T-cell (primary cell): ENCODE data around the gene ADAMTSL4. TPM values are rescaled to one million over a fixed set of nuclear protein-coding genes. Genes with fewer than 3 reads are reported as not detected.

Experiments
- ATAC-seq, 4 experiments: fragments of 200-7000 bp in 3 of 4; fragments of 150-1000 bp in 1 of 4; cut with Tn5 transposase; replicated peaks in 1 of 4; 1 replicate in 3 of 4; 2 replicates in 1 of 4; pipeline ENCODE4 v1.10.0; 2021; ENCODE audit warnings: moderate library complexity in 3 of 4, mild to moderate bottlenecking in 2 of 4, moderate number of reproducible peaks in 1 of 4
- CTCF ChIA-PET, 2 donors: fragments of 300-600 bp; sonication (Branson Sonifier 250); formaldehyde crosslinking; loops; one replicate each; lab custom pipeline; 2022; ENCODE audit warnings: antibody characterized with exemption in 2 of 2; lab: Charles Lee
- POLR2A ChIA-PET, 2 donors: fragments of 300-600 bp; sonication (Branson Sonifier 250); formaldehyde crosslinking; loops; one replicate each; lab custom pipeline; 2022; ENCODE audit warnings: antibody characterized with exemption in 2 of 2; lab: Charles Lee
- DNase-seq, 35 experiments: peaks; one replicate each; pipeline versions ENCODE4 v3.0.0 to v3.0.0-alpha.2; 2013 to 2023
- H3K27ac ChIP-seq: one replicate; pipeline ENCODE4 v1.5.1; 2013; ENCODE audit warnings: low read length
- H3K27me3 ChIP-seq, 2 experiments: replicated peaks in 1 of 2; 1 replicate in 1 of 2; 2 replicates in 1 of 2; pipeline versions ENCODE4 v1.6.1 to v1.7.0; 2013; ENCODE audit warnings: low read length in 1 of 2, mixed read lengths in 1 of 2; ENCODE audit not compliant: control insufficient read depth in 2 of 2, insufficient read depth in 2 of 2; ENCODE audit errors: extremely low read depth in 1 of 2
- H3K36me3 ChIP-seq, 2 donors: 1 replicate in 1 of 2; 2 replicates in 1 of 2; pipeline versions ENCODE4 v1.6.1 to v1.7.0; 2013; ENCODE audit warnings: low read length in 1 of 2; ENCODE audit not compliant: control insufficient read depth in 2 of 2, insufficient read depth in 1 of 2; ENCODE audit errors: extremely low read depth in 1 of 2
- H3K4me1 ChIP-seq, 2 experiments: 1 replicate in 1 of 2; 2 replicates in 1 of 2; pipeline versions ENCODE4 v1.6.1 to v1.7.0; 2013; ENCODE audit warnings: low read length in 2 of 2, mixed read lengths in 1 of 2; ENCODE audit not compliant: insufficient read depth in 2 of 2, control insufficient read depth in 1 of 2; ENCODE audit errors: extremely low read depth in 1 of 2
- H3K4me3 ChIP-seq, 2 donors: 1 replicate in 1 of 2; 2 replicates in 1 of 2; pipeline versions ENCODE4 v1.5.1 to v1.7.0; 2013; ENCODE audit warnings: mild to moderate bottlenecking in 2 of 2, low read length in 1 of 2, moderate library complexity in 1 of 2; ENCODE audit not compliant: control insufficient read depth in 1 of 2; ENCODE audit errors: extremely low read depth in 1 of 2
- H3K9me3 ChIP-seq: 2 replicates; pipeline ENCODE4 v1.7.0; 2013
- H3K27ac Mint-ChIP-seq, 2 donors: one replicate each; pipeline ENCODE4 v1.8.0; 2020 to 2021; ENCODE audit warnings: mild to moderate bottlenecking in 2 of 2, mixed read lengths in 2 of 2
- H3K27me3 Mint-ChIP-seq, 2 donors: one replicate each; pipeline ENCODE4 v1.8.0; 2021 to 2022; ENCODE audit warnings: mixed read lengths in 2 of 2
- H3K36me3 Mint-ChIP-seq: one replicate; pipeline ENCODE4 v1.8.0; 2021; ENCODE audit warnings: mixed read lengths
- H3K4me1 Mint-ChIP-seq, 3 donors: one replicate each; pipeline ENCODE4 v1.8.0; 2020 to 2022; ENCODE audit warnings: mixed read lengths in 3 of 3, mild to moderate bottlenecking in 1 of 3
- H3K4me3 Mint-ChIP-seq, 3 donors: one replicate each; pipeline ENCODE4 v1.8.0; 2020 to 2022; ENCODE audit warnings: mild to moderate bottlenecking in 3 of 3, mixed read lengths in 3 of 3, moderate library complexity in 3 of 3
- H3K9me3 Mint-ChIP-seq, 3 donors: one replicate each; pipeline ENCODE4 v1.8.0; 2020 to 2022; ENCODE audit warnings: mixed read lengths in 3 of 3
- WGBS: methylation state at CpG from one replicate; pipeline ENCODE4 v1.1.5; 2013; ENCODE audit warnings: missing lambda C conversion rate; ENCODE audit not compliant: insufficient coverage; 5-methylcytosine and 5-hydroxymethylcytosine counted together
- total RNA-seq, 35 experiments: library from RNA in 6 of 35; stranded (reverse) in 6 of 35; fragments of 120-200 nt in 1 of 35; gene quantifications; one replicate each; pipeline versions ENCODE4 v1.2.1 to v1.2.4 and lab custom pipeline; 2013 to 2026

ADAMTSL4 gene
- total RNA-seq, 5 donors from 2014 or later (not counting 1 experiment from before 2014, with no cell fraction given), result 0.26 to 0.66 (median 0.49) TPM

- 93% methylated on average over 15 of the region's 17 CpGs for WGBS
Measured at GRCh38 chr1:150511985-150512660, 37.1 kb upstream of the ADAMTSL4 start.

GRCh38 chr1:150512846-150513245 lies 36.4 kb upstream of the ADAMTSL4 start:
- Mint-ChIP-seq H3K4me1 (peaks cover 11 to 25% (median 22%) of the 10 kb centered on the region in 3 donors), H3K36me3 (peaks cover under 1% of the 10 kb centered on the region), H3K9me3 (no peaks in the 10 kb centered on the region), H3K27ac (no peak overlapping the region), H3K4me3 (no peak overlapping the region), H3K27me3 (no peaks in the 10 kb centered on the region)
- Histone ChIP-seq H3K4me3 (no peak overlapping the region), H3K27me3 (no peaks in the 10 kb centered on the region), H3K4me1 (peaks cover 0 to 11% of the 10 kb centered on the region in 2 experiments), H3K9me3 (no peaks in the 10 kb centered on the region), H3K36me3 (no peaks in the 10 kb centered on the region), H3K27ac (no peak overlapping the region)
- CTCF ChIA-PET, result no interaction called here
- POLR2A ChIA-PET, result no interaction called here
- DNase-seq (no peak), ATAC-seq (no peak)
- no CpG with 5 or more reads among the region's 2 CpGs for WGBS

More at GRCh38 chr1:150511985-150512660, 37.1 kb upstream of the ADAMTSL4 start:
- Mint-ChIP-seq H3K4me3 (no peak overlapping the region), H3K27ac (no peak overlapping the region), H3K27me3 (no peaks in the 10 kb centered on the region), H3K36me3 (peaks cover 4% of the 10 kb centered on the region), H3K4me1 (peaks cover 11 to 25% (median 22%) of the 10 kb centered on the region in 3 donors), H3K9me3 (no peaks in the 10 kb centered on the region)
- no peaks in the 10 kb centered on the region for H3K9me3 ChIP-seq
- CTCF ChIA-PET, result no interaction called here
- H3K36me3 ChIP-seq, result peaks cover 0 to 3% of the 10 kb centered on the region in 2 donors
- no peak overlapping the region for H3K27ac ChIP-seq
- POLR2A ChIA-PET, result no interaction called here
- H3K4me3 ChIP-seq, result no peak overlapping the region
- H3K4me1 ChIP-seq, result peaks cover 0 to 11% of the 10 kb centered on the region in 2 experiments
- DNase-seq (no peak), ATAC-seq (no peak)
- H3K27me3 ChIP-seq, result no peaks in the 10 kb centered on the region

- ATAC-seq, result no peak
- no peaks in the 10 kb centered on the region for H3K9me3 ChIP-seq
- peaks cover 0 to 11% of the 10 kb centered on the region in 2 experiments for H3K4me1 ChIP-seq
- Mint-ChIP-seq H3K36me3 (no peaks in the 10 kb centered on the region), H3K9me3 (no peaks in the 10 kb centered on the region), H3K4me3 (peak overlapping the region in 1 of 3 donors; percentile 37), H3K4me1 (peaks cover 11 to 25% (median 22%) of the 10 kb centered on the region in 3 donors), H3K27me3 (no peaks in the 10 kb centered on the region), H3K27ac (no peak overlapping the region)
- H3K4me3 ChIP-seq, result no peak overlapping the region
- WGBS, result 87% methylated on average over 7 of the region's 7 CpGs
- ChIA-PET CTCF (no interaction called here), POLR2A (interaction anchor here in 1 of 2 donors (0.6 kb wide), 1 partner anchor 403 kb away, joined by 3 read pairs; no protein-coding TSS in a partner anchor)
- no peak overlapping the region for H3K27ac ChIP-seq
- H3K36me3 ChIP-seq, result no peaks in the 10 kb centered on the region
- no peaks in the 10 kb centered on the region for H3K27me3 ChIP-seq
- DNase-seq, result no peak
Measured at GRCh38 chr1:150513351-150513791, 35.8 kb upstream of the ADAMTSL4 start.

GRCh38 chr1:150514260-150514659 lies 34.9 kb upstream of the ADAMTSL4 start:
- no peaks in the 10 kb centered on the region for H3K36me3 Mint-ChIP-seq
- H3K4me1 ChIP-seq, result peaks cover 0 to 11% of the 10 kb centered on the region in 2 experiments
- DNase-seq (no peak), ATAC-seq (no peak)
- peak overlapping the region; percentile 83 to 91 (median 87) for H3K4me3 Mint-ChIP-seq
- no peak overlapping the region for H3K4me3 ChIP-seq
- H3K27ac ChIP-seq, result no peak overlapping the region
- ChIA-PET POLR2A (interaction anchor here in 1 of 2 donors (0.6 kb wide), 1 partner anchor 64 kb away, joined by 4 read pairs; no protein-coding TSS in a partner anchor), CTCF (no interaction called here)
- no peaks in the 10 kb centered on the region for H3K27me3 ChIP-seq
- H3K9me3 ChIP-seq, result no peaks in the 10 kb centered on the region
- H3K9me3 Mint-ChIP-seq, result no peaks in the 10 kb centered on the region
- no peak overlapping the region for H3K27ac Mint-ChIP-seq
- H3K27me3 Mint-ChIP-seq, result no peaks in the 10 kb centered on the region
- 93% methylated on average over 7 of the region's 9 CpGs for WGBS
- H3K4me1 Mint-ChIP-seq, result peaks cover 11 to 25% (median 22%) of the 10 kb centered on the region in 3 donors
- no peaks in the 10 kb centered on the region for H3K36me3 ChIP-seq

GRCh38 chr1:150514913-150515327 lies 34.3 kb upstream of the ADAMTSL4 start:
- Histone ChIP-seq H3K4me3 (peak overlapping the region; percentile 63 to 71), H3K27me3 (no peaks in the 10 kb centered on the region), H3K27ac (no peak overlapping the region), H3K4me1 (peaks cover 0 to 11% of the 10 kb centered on the region in 2 experiments), H3K36me3 (no peaks in the 10 kb centered on the region), H3K9me3 (no peaks in the 10 kb centered on the region)
- 42% methylated on average over 20 of the region's 21 CpGs for WGBS
- peaks cover 11 to 25% (median 22%) of the 10 kb centered on the region in 3 donors for H3K4me1 Mint-ChIP-seq
- ATAC-seq (no peak), DNase-seq (no peak)
- no peaks in the 10 kb centered on the region for H3K36me3 Mint-ChIP-seq
- peak overlapping the region; percentile 83 to 91 (median 87) for H3K4me3 Mint-ChIP-seq
- POLR2A ChIA-PET, result interaction anchor here in 1 of 2 donors (0.6 to 1.0 kb wide), 4 partner anchors 13 to 137 kb away, joined by 3 to 9 read pairs (median 3); no protein-coding TSS in a partner anchor
- peak overlapping the region in 1 of 2 donors; percentile 73 for H3K27ac Mint-ChIP-seq
- CTCF ChIA-PET, result interaction anchor here (0.6 to 1.0 kb wide), 3 partner anchors 25 to 267 kb away, joined by 3 to 4 read pairs (median 4); partner anchors contain the start of gene ENSA (in 1 of the 2)
- no peaks in the 10 kb centered on the region for H3K27me3 Mint-ChIP-seq
- H3K9me3 Mint-ChIP-seq, result no peaks in the 10 kb centered on the region

- WGBS, result under 1% methylated on average over 45 of the region's 54 CpGs
- no peaks in the 10 kb centered on the region for H3K27me3 Mint-ChIP-seq
Measured at GRCh38 chr1:150515328-150516049, 33.7 kb upstream of the ADAMTSL4 start, which contains the start of gene FALEC. TSS of gene FALEC (plus strand) at chr1:150515752.

More at GRCh38 chr1:150515328-150516049, 33.7 kb upstream of the ADAMTSL4 start, which contains the start of gene FALEC:
- Histone ChIP-seq H3K36me3 (no peaks in the 10 kb centered on the region), H3K4me3 (peak within 1 kb of the TSS; percentile 63 to 71), H3K27me3 (no peaks in the 10 kb centered on the region), H3K4me1 (peaks cover 0 to 11% of the 10 kb centered on the region in 2 experiments), H3K27ac (peak within 1 kb of the TSS; percentile 26), H3K9me3 (no peaks in the 10 kb centered on the region)
- DNase-seq, result peak; percentile 74 to 93 (median 81)
- no peaks in the 10 kb centered on the region for H3K9me3 Mint-ChIP-seq
- ATAC-seq, result peak; percentile 98 to 99 (median 99)
- peaks cover 11 to 22% (median 21%) of the 10 kb centered on the region in 3 donors for H3K4me1 Mint-ChIP-seq
- H3K27ac Mint-ChIP-seq, result peak within 1 kb of the TSS; percentile 73
- H3K36me3 Mint-ChIP-seq, result no peaks in the 10 kb centered on the region
- ChIA-PET POLR2A (interaction anchor here (0.6 to 1.0 kb wide), 5 partner anchors 14 to 364 kb away, joined by 3 to 9 read pairs (median 3); no protein-coding TSS in a partner anchor), CTCF (interaction anchor here (0.5 to 1.0 kb wide), 9 partner anchors 14 to 736 kb away, joined by 3 to 6 read pairs (median 3); partner anchors contain the start of gene ENSA (in 1 of the 2))
- H3K4me3 Mint-ChIP-seq, result peak within 1 kb of the TSS; percentile 83 to 91 (median 87)
